ENCODE data around the gene SLC22A2. TPM values are rescaled to one million over a fixed set of nuclear protein-coding genes. Genes with fewer than 3 reads are reported as not detected.

Gene SLC22A2
- total RNA-seq, 1 donor from 2014 or later, result not detected

GRCh38 chr6:160218810-160219209 is 39.8 kb downstream of the SLC22A2 start:
- no peak for DNase-seq (ENCODE audit: extremely low read depth, low read depth, low spot score)

- no peak for DNase-seq (ENCODE audit: extremely low read depth, low read depth, low spot score)
Measured at GRCh38 chr6:160217863-160218262, 40.8 kb downstream of the SLC22A2 start.

- no peak for DNase-seq (ENCODE audit: extremely low read depth, low read depth, low spot score)
Measured at GRCh38 chr6:160217073-160217472, 41.5 kb downstream of the SLC22A2 start.

GRCh38 chr6:160215232-160215631 is 43.4 kb downstream of the SLC22A2 start:
- no peak for DNase-seq (ENCODE audit: extremely low read depth, low read depth, low spot score)

- no peak for DNase-seq (ENCODE audit: extremely low read depth, low read depth, low spot score)
Measured at GRCh38 chr6:160207618-160208017, 51.0 kb downstream of the SLC22A2 start.

- DNase-seq (ENCODE audit: extremely low read depth, low read depth, low spot score), result no peak
Measured at GRCh38 chr6:160204710-160205109, 53.9 kb downstream of the SLC22A2 start.

- no peak for DNase-seq (ENCODE audit: extremely low read depth, low read depth, low spot score)
Measured at GRCh38 chr6:160203953-160204352, 54.7 kb downstream of the SLC22A2 start.

GRCh38 chr6:160203522-160203921 is 55.1 kb downstream of the SLC22A2 start:
- no peak for DNase-seq (ENCODE audit: extremely low read depth, low read depth, low spot score)

GRCh38 chr6:160203076-160203475 is 55.5 kb downstream of the SLC22A2 start:
- no peak for DNase-seq (ENCODE audit: extremely low read depth, low read depth, low spot score)

GRCh38 chr6:160202411-160202810 is 56.2 kb downstream of the SLC22A2 start:
- DNase-seq (ENCODE audit: extremely low read depth, low read depth, low spot score), result no peak

GRCh38 chr6:160201061-160201460 is 57.6 kb downstream of the SLC22A2 start:
- DNase-seq (ENCODE audit: extremely low read depth, low read depth, low spot score), result no peak

GRCh38 chr6:160198606-160199211 is 59.9 kb downstream of the SLC22A2 start:
- no peak for DNase-seq (ENCODE audit: extremely low read depth, low read depth, low spot score)

GRCh38 chr6:160197662-160198061 is 61.0 kb downstream of the SLC22A2 start:
- DNase-seq (ENCODE audit: extremely low read depth, low read depth, low spot score), result no peak

GRCh38 chr6:160194808-160195207 is 63.8 kb downstream of the SLC22A2 start:
- no peak for DNase-seq (ENCODE audit: extremely low read depth, low read depth, low spot score)

GRCh38 chr6:160192840-160193239 is 65.8 kb downstream of the SLC22A2 start:
- DNase-seq (ENCODE audit: extremely low read depth, low read depth, low spot score), result no peak

- DNase-seq (ENCODE audit: extremely low read depth, low read depth, low spot score), result no peak
Measured at GRCh38 chr6:160190973-160191372, 67.6 kb downstream of the SLC22A2 start.

GRCh38 chr6:160190081-160190480 is 68.5 kb downstream of the SLC22A2 start:
- DNase-seq (ENCODE audit: extremely low read depth, low read depth, low spot score), result no peak

- DNase-seq (ENCODE audit: extremely low read depth, low read depth, low spot score), result no peak
Measured at GRCh38 chr6:160188773-160189172, 69.8 kb downstream of the SLC22A2 start.

- no peak for DNase-seq (ENCODE audit: extremely low read depth, low read depth, low spot score)
Measured at GRCh38 chr6:160180706-160181105, 77.9 kb downstream of the SLC22A2 start.

- DNase-seq (ENCODE audit: extremely low read depth, low read depth, low spot score), result no peak
Measured at GRCh38 chr6:160178271-160178670, 80.3 kb downstream of the SLC22A2 start.

GRCh38 chr6:160177220-160177619 is 81.4 kb downstream of the SLC22A2 start:
- DNase-seq (ENCODE audit: extremely low read depth, low read depth, low spot score), result no peak

GRCh38 chr6:160174681-160175080 is 83.9 kb downstream of the SLC22A2 start:
- no peak for DNase-seq (ENCODE audit: extremely low read depth, low read depth, low spot score)

Data from glomerular endothelial cell (primary cell).